Adrenal gland (tissue), 5 donors: ENCODE measurements around the gene KIF5A.

Experiments
- CTCF ChIP-seq, 6 experiments: fragments of 450-650 bp in 4 of 6; fragments of 200-600 bp in 2 of 6; sonication (generic) in 1 of 6; IDR thresholded peaks; 1 replicate in 5 of 6; 2 replicates in 1 of 6; pipeline versions ENCODE4 v1.5.1 to v1.8.0; 2016 to 2021; ENCODE audit warnings: antibody characterized with exemption in 6 of 6, mild to moderate bottlenecking in 2 of 6, moderate library complexity in 1 of 6
- POLR2A ChIP-seq, 2 donors: fragments of 450-650 bp; IDR thresholded peaks; one replicate each; pipeline ENCODE4 v1.6.1; 2017; ENCODE audit warnings: antibody characterized with exemption in 2 of 2, mild to moderate bottlenecking in 2 of 2, moderate library complexity in 1 of 2
- donor health status: DM: no; HTN: no; CAD: no.

GRCh38 chr12:57548013-57548315 is 1.9 kb upstream of the KIF5A start:
- no peak for TF ChIP-seq CTCF (IDR thresholded peaks at IDR 0.05)
- no peak for TF ChIP-seq POLR2A (IDR thresholded peaks at IDR 0.05)
